Measurements from ENCODE around the gene TPSD1.
A peak's percentile ranks its signal among the peaks of the same experiment; 100 is the strongest.
"Not testable (repeated sequence)": the region's sequence is repeated elsewhere in the genome, so short reads cannot be mapped to it uniquely, and the experiment has no call there.

Gene TPSD1

DNA sequence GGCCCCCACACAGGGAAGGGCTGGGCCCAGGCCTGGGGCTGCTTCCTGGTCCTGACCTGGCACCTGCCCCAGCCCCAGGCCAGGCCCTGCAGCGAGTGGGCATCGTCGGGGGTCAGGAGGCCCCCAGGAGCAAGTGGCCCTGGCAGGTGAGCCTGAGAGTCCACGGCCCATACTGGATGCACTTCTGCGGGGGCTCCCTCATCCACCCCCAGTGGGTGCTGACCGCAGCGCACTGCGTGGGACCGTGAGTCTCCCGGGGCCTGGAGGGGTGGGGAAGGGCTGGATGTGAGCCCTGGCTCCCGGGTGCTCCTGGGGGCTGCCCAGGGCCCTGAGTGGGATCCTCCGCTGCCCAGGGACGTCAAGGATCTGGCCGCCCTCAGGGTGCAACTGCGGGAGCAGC is 14.8 kb upstream of the TPSD1 start:
- DNase-seq (ENCODE audit: low spot score) = not testable (repeated sequence)

- DNase-seq (ENCODE audit: low spot score) = not testable (repeated sequence)
Measured at GRCh38 chr16:1243363-1243762, 12.5 kb upstream of the TPSD1 start.

GRCh38 chr16:1243907-1244850 is 11.7 kb upstream of the TPSD1 start:
- DNase-seq (ENCODE audit: low spot score) = not testable (repeated sequence)

- DNase-seq (ENCODE audit: low spot score) = no peak
Measured at GRCh38 chr16:1244881-1245280, 11.0 kb upstream of the TPSD1 start.

GRCh38 chr16:1245452-1246020 is 10.3 kb upstream of the TPSD1 start:
- DNase-seq (ENCODE audit: low spot score) = no peak

DNA sequence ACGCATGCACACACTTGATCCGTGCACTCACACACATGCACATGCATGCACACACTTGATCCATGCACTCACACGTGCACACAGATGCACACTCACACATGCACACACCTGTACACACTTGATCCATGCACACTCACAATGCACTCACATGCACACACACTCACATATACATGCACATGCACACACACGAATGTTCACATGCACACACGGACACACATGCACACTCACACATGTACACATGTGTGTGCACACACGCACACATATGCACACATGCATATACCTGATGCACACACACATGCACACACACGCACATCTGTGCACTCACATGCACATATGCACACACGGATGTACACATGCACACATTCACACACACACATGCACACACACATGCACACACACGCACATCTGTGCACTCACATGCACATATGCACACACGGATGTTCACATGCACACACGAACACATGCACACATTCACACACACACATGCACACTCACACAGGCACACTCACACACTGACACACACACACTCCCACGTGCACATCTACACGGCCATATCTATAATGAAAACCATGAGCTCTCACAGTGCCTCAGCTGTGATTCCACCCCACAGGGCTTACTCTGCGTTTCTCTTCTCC is 7.8 kb upstream of the TPSD1 start:
- not testable (repeated sequence) for DNase-seq (ENCODE audit: low spot score)

DNA sequence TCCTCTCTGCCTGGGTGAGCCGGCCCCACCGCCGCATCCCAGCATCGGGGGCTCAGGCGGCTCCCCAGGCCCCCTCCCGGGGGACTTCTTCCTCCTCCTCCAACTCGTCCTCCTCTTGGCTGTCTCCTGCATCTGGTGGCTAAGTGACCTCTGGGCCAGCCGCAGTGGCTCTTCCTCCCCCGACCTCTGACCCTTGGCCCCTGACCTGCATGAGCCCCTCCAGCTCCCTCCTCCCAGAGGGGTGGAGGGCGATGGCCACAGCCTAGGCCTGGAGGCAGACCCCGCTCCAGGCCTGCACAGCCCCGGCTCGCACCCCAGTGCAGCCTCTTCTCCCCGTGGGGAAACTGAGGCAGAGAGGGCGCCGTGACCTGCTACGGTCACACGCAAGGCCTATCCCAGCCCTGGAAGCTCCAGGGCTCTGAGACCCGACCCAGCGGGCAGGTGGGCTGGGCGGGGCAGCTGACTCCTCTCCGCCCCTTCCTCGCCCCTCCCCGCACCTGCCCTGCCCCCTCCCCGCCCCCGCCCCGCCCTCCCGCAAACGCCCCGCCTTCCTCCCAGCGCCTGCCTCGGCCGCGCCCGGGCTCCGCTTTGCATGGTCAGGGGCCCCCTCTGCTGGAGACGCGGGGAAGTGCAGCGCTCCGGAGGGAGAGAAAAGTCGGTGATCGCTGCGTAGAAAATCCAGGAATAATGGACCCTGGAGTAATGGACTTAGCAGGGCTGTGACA is 6.7 kb upstream of the TPSD1 start:
- not testable (repeated sequence) for DNase-seq (ENCODE audit: low spot score)

DNA sequence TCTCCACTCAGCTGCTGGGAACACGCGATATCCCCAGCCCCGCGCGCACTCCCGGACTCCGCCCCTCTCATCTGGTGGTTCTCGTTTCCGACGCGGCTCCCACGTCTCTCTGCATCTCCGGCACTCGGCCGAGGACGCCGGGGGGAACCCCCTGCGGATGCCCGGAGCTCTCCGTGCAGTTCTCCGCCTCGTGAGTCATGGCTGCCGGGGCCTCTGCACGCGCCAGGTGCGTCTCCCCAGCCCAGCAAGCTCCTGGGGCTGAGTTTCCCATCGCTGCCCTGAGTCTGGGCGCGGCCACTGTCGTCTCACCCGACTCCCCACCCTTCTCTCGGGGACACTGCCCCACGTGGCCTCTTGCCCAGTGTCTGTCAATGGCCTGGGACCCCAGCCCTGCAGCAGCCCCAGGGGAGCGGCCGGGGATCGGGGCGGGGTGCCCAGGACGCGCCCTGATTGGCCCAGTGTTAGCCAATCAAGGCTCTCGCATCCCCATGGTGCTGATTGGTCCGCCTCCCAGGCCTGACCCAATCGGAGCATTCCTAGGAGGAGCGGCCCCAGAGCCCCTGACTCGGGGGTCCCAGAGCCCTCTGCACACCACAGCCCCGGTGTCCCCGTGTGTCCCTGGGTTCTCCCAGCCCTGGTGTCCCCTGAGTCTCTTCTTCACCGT is 2.0 kb upstream of the TPSD1 start:
- not testable (repeated sequence) for DNase-seq (ENCODE audit: low spot score)

DNA sequence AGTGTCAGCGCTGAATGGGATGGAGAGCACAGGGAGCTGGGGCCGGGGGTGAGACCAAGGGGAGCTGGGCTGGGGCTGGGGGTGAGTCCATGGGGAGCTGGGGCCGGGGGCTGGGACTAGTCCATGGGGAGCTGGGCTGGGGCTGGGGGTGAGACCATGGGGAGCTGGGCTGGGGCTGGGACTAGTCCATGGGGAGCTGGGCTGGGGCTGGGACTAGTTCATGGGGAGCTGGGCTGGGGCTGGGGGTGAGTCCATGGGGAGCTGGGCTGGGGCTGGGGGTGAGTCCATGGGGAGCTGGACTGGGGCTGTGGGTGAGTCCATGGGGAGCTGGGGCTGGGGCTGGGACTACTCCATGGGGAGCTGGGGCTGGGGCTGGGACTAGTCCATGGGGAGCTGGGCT is 1.0 kb upstream of the TPSD1 start:
- not testable (repeated sequence) for DNase-seq (ENCODE audit: low spot score)

DNA sequence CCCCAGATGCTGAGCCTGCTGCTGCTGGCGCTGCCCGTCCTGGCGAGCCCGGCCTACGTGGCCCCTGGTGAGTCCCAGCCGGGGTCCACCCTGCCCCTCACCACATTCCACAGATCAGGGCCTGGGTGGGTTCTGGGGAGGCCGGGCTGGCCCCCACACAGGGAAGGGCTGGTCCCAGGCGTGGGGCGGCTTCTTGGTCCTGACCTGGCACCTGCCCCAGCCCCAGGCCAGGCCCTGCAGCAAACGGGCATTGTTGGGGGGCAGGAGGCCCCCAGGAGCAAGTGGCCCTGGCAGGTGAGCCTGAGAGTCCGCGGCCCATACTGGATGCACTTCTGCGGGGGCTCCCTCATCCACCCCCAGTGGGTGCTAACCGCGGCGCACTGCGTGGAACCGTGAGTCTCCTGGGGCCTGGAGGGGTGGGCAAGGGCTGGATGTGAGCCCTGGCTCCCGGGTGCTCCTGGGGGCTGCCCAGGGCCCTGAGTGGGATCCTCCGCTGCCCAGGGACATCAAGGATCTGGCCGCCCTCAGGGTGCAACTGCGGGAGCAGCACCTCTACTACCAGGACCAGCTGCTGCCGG is 516 bp downstream of the TPSD1 start:
- not testable (repeated sequence) for DNase-seq (ENCODE audit: low spot score)

GRCh38 chr16:1256874-1257322 is 1.0 kb downstream of the TPSD1 start:
- no peak for DNase-seq (ENCODE audit: low spot score)

- no peak for DNase-seq (ENCODE audit: low spot score)
Measured at GRCh38 chr16:1257561-1258224, 1.8 kb downstream of the TPSD1 start.

GRCh38 chr16:1258225-1258600 is 2.3 kb downstream of the TPSD1 start:
- DNase-seq (ENCODE audit: low spot score) = no peak

DNA sequence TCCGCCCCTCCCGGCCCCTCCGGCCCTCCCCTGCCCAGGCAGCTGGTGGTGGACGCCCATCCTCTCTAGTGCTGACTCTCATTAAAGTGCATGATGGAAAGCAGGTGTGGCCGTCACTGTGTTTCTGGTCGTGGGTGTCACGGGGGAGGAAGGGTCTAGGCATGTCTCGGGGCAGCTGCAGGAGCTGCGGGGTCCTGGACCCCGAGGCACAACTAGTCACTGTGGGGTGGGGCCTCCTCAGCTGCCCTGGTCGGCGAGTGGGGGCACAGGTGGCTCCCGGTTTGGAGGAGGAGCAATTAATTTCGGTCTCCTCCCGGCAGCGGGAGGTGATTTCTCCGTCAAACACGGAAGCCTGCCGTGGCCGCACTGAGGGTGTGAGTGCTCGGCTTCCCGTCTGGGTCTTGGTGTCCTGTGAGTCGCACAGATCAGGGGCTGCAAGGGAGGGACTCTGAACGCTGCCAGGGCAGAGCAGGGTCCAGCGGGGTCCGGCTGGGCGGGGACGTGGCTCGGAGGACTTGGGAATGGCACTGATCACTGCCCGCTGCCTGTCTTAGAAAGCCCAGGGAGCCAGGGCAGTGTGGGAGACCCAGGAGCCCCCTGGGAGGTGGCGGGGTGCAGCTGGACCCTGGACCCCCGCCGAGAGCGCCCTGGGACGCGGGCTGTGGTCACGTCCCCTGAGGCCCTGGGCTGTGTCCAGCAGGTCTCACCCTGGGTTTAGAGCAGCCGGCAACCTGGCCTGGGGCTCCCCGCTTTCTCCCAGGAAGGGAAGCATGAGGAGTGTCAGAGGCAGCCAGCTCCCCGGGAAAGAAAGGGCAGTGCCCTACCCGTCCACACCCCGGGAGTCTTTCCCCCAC is 3.3 kb downstream of the TPSD1 start:
- DNase-seq (ENCODE audit: low spot score) = peak; percentile 10

GRCh38 chr16:1259760-1260068 is 3.8 kb downstream of the TPSD1 start:
- no peak for DNase-seq (ENCODE audit: low spot score)

DNA sequence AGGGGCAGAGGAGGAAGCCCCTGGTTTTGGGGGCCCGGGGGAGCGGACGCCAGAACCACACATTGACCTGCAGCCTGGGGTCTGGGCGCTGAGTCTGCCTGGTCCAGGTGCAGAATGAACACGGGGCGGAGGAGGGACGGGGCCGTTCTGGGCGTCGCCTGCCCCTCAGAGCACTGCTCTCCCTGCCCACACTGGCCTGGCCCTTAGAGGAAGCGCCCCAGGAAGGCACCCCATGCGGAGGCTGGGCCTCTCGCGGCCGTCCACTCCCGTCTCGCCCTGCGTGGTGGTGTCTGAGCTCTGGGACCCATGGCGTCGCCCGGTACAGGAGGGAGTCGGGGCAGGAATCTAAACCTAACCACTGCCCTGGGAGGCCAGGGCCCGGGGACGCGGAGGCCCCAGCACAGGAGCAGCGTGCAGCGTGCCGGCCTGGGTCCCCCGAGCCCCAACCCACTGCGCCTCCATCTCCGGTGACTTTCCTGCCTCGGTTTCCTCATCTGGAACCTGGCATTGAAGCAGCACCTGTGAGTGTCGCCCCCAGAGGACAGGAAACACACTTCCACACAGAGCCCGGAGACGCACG is 4.3 kb downstream of the TPSD1 start:
- no peak for DNase-seq (ENCODE audit: low spot score)

DNA sequence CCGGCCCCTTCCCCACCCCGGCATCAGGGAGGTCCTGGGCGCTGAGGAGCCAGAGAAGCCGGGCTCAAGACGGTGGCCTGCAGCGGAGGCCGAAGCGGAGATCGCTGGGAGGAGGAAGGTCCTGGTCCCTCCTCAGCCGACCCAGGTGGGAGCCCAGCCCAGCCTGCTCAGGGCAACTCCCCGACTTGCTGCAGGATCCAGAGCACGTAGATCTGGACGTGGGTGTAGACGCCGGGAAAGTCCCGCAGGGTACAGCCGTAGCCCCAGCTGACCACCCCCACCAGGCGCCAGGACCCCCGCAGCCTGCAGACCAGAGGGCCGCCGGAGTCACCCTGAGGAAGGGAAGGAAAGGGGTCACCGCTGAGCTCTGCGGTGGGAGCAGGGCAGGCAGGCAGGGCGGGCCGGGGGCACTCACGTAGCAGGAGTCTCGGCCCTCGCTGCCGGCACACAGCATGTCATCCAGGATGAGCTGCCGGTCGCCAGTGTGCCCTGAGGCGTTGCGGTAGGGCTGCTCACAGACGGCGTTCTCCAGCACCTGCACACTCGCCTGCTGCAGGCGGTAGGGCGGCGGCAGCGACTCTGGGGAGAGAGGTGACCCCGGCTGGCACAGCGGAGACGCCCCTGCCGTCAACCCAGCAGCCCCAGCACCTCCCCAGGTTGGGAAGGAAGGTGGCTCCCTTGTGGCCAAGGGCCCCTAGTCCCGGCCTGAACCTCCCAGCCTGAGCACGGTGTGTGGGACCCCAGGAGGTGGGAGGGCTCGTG is 5.4 kb downstream of the TPSD1 start:
- peak; percentile 49 for DNase-seq (ENCODE audit: low spot score)

GRCh38 chr16:1262210-1262845 is 6.5 kb downstream of the TPSD1 start:
- no peak for DNase-seq (ENCODE audit: low spot score)

All from kidney tubule cell (primary cell).